Panc1 (cell line): ENCODE results near the gene ATP8B3. TPM values are rescaled to one million over a fixed set of nuclear protein-coding genes. Genes with fewer than 3 reads are reported as not detected.

Experiments
- ATAC-seq: fragments of 200-7000 bp; cut with Tn5 transposase; 2 replicates; pipeline ENCODE4 v1.9.1; 2020; ENCODE audit warnings: mild to moderate bottlenecking, moderate library complexity
- BruUV-seq: library from RNA; stranded (reverse); fragments of 400-500 nt; replicated peaks from 2 replicates; lab custom pipeline; 2021; lab: Mats Ljungman, UMichigan
- CTCF ChIA-PET: fragments of 300-600 bp; sonication (Branson Sonifier 250); formaldehyde crosslinking; loops from one replicate; lab custom pipeline; 2022; ENCODE audit warnings: antibody characterized with exemption; lab: Charles Lee
- POLR2A ChIA-PET: fragments of 300-600 bp; sonication (Branson Sonifier 250); formaldehyde crosslinking; loops from one replicate; lab custom pipeline; 2022; ENCODE audit warnings: antibody characterized with exemption; lab: Charles Lee
- DNase-seq: peaks from one replicate; pipeline ENCODE4 v3.0.0-alpha.2; 2010; ENCODE audit warnings: low read depth, low spot score
- H3K27ac ChIP-seq: 2 replicates; pipeline ENCODE4 v1.5.1; 2011; ENCODE audit warnings: mild to moderate bottlenecking, low read length, inconsistent platforms
- H3K27me3 ChIP-seq: fragments of 200-500 bp; sonication (Bioruptor generic); 2 replicates; pipeline ENCODE4 v1.6.0; 2014; ENCODE audit warnings: low read length, inconsistent platforms; ENCODE audit not compliant: control insufficient read depth, insufficient read depth
- H3K36me3 ChIP-seq: fragments of 200-500 bp; sonication (Bioruptor generic); 2 replicates; pipeline ENCODE4 v1.5.1; 2014; ENCODE audit warnings: inconsistent platforms, mild to moderate bottlenecking, low read length, moderate library complexity; ENCODE audit not compliant: control insufficient read depth, insufficient read depth
- H3K4me1 ChIP-seq: 2 replicates; pipeline ENCODE4 v1.5.1; 2011; ENCODE audit warnings: inconsistent platforms, mild to moderate bottlenecking, low read length, moderate library complexity; ENCODE audit not compliant: control insufficient read depth, insufficient read depth
- H3K4me3 ChIP-seq, 2 experiments: 2 replicates each; pipeline ENCODE4 v1.5.1; 2011 to 2012; ENCODE audit warnings: low read depth in 2 of 2, low read length in 2 of 2, mild to moderate bottlenecking in 2 of 2, inconsistent platforms in 1 of 2, moderate library complexity in 1 of 2
- H3K9me3 ChIP-seq: fragments of 200-500 bp; sonication (Bioruptor generic); 2 replicates; pipeline ENCODE4 v1.5.1; 2014; ENCODE audit warnings: low read depth, mild to moderate bottlenecking, inconsistent platforms, low read length, moderate library complexity; ENCODE audit not compliant: control insufficient read depth, insufficient read depth
- POLR2AphosphoS5 ChIP-seq: IDR thresholded peaks from 2 replicates; pipeline ENCODE4 v1.6.1; 2012; ENCODE audit warnings: mild to moderate bottlenecking, low read depth, low read length, moderate library complexity
- SIN3A ChIP-seq: IDR thresholded peaks from 2 replicates; pipeline ENCODE4 v1.6.1; 2012; ENCODE audit warnings: low read depth, mild to moderate bottlenecking, low read length, moderate library complexity, borderline replicate concordance; ENCODE audit not compliant: insufficient read depth
- TCF7L2 ChIP-seq: IDR thresholded peaks from 2 replicates; pipeline ENCODE4 v1.6.1; 2011; ENCODE audit warnings: mild to moderate bottlenecking, low read depth, low read length, inconsistent platforms
- in situ Hi-C: cut with HindIII; loops from 2 replicates; pipeline ENCODE4 v1.10.0; 2016; ENCODE audit warnings: low sequenced_read_pairs, low pct_unique_long_range_greater_than_20kb
- intact Hi-C: fragments of 100-400 bp; cut with micrococcal nuclease; formaldehyde crosslinking; loops from one replicate; pipeline ENCODE4 v1.10.0; 2022; ENCODE audit not compliant: unreplicated experiment
- total RNA-seq: library from RNA; stranded (reverse); gene quantifications from one replicate; pipeline ENCODE4 v1.2.1, GENCODE V29; 2021; ENCODE audit not compliant: unreplicated experiment
- TF ChIP-seq, protein P1 (sequence below), 2 experiments: IDR thresholded peaks; 2 replicates each; pipeline ENCODE4 v1.6.1; 2011 to 2012; ENCODE audit warnings: low read depth in 2 of 2, control low read depth in 1 of 2, low read length in 1 of 2, mild to moderate bottlenecking in 1 of 2, moderate library complexity in 1 of 2; ENCODE audit not compliant: insufficient read depth in 1 of 2
- TF ChIP-seq, protein P2 (sequence below): fragments of 450-650 bp; IDR thresholded peaks from 2 replicates; pipeline ENCODE4 v1.5.1; 2017; ENCODE audit warnings: mild to moderate bottlenecking

Gene ATP8B3
- total RNA-seq, 1 experiment from 2014 or later = 67.7 TPM

DNA sequence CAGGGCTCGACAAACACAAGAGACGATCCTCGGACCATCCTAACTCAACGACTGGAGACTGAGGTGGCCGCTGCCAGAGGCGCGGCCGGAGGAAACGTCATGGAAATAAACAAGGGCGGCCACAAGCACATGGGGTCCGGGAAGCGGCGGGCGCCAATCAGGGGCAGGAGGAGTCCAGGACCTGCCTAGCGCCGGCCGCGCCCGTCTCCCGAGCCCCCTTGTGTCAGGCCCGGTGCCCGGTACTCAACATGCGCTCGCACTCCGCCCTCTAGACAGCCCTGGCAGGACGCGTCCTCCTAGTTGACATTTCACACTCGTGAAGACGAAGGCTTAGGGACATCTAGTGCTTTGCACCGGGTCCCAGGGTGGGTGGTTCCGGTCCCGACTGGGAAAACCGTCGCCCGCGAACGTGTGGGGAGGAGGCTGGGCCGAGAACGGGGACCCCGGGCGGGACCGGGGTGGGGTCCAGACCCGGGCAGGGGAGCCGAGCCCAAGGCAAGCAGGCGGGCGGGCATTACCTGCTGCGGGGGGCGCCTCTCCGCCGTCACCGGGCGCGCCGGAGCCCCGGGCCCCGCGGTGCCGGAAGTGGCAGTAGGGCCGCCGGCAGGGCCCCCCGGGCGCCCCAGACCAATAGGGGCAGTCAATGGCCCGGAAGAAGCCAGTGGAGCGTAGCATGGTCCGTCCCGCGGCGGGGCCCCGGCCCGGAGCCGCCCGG is 35.8 kb upstream of the ATP8B3 start:
- TF ChIP-seq TCF7L2 (no peak), POLR2AphosphoS5 (no peak), SIN3A (0 out of 2 replicates have a peak, but pooled peaks have one; percentile 21)
- intact Hi-C loops = no loop called here
- peaks cover 6% of the 10 kb centered on the region; the same call in 1 of the 2 replicates for H3K36me3 ChIP-seq
- CTCF ChIA-PET = no interaction called here
- H3K27me3 ChIP-seq = no peaks in the 10 kb centered on the region
- POLR2A ChIA-PET = no interaction called here
- DNase-seq = no peak
- H3K27ac ChIP-seq = peak overlapping the region; percentile 90
- in situ Hi-C loops = no loop called here
- no TSS peak for BruUV-seq
- peak overlapping the region; percentile 80 to 84 for H3K4me3 ChIP-seq
- peaks cover 35% of the 10 kb centered on the region for H3K4me1 ChIP-seq
- ATAC-seq = peak; percentile 39
- no peaks in the 10 kb centered on the region for H3K9me3 ChIP-seq

DNA sequence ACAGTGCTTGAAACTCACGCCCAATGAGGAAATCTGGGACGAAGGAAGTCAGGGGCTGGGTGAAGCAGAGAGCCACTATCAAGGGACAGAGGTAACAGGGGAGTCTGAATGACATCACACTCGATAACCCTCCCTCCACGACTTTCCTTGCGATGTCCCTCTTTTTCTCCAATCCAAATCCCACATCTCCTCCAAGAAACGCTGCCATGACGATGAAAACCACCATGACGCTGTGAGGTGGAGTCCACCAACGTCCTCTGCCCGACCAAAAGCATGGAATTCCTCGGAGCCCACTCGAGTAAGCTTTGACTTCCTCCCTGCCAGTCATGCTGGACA is 35.2 kb upstream of the ATP8B3 start:
- Histone ChIP-seq H3K27me3 (no peaks in the 10 kb centered on the region), H3K9me3 (no peaks in the 10 kb centered on the region), H3K36me3 (peaks cover 6% of the 10 kb centered on the region; the same call in 1 of the 2 replicates), H3K4me1 (peaks cover 34% of the 10 kb centered on the region), H3K27ac (peak overlapping the region; percentile 90), H3K4me3 (peak overlapping the region; percentile 80 to 84)
- ATAC-seq = no peak
- DNase-seq = no peak
- CTCF ChIA-PET = no interaction called here
- POLR2A ChIA-PET = no interaction called here
- intact Hi-C loops (no loop called here), in situ Hi-C loops (no loop called here)
- BruUV-seq = no TSS peak
- TF ChIP-seq, protein P1, sequence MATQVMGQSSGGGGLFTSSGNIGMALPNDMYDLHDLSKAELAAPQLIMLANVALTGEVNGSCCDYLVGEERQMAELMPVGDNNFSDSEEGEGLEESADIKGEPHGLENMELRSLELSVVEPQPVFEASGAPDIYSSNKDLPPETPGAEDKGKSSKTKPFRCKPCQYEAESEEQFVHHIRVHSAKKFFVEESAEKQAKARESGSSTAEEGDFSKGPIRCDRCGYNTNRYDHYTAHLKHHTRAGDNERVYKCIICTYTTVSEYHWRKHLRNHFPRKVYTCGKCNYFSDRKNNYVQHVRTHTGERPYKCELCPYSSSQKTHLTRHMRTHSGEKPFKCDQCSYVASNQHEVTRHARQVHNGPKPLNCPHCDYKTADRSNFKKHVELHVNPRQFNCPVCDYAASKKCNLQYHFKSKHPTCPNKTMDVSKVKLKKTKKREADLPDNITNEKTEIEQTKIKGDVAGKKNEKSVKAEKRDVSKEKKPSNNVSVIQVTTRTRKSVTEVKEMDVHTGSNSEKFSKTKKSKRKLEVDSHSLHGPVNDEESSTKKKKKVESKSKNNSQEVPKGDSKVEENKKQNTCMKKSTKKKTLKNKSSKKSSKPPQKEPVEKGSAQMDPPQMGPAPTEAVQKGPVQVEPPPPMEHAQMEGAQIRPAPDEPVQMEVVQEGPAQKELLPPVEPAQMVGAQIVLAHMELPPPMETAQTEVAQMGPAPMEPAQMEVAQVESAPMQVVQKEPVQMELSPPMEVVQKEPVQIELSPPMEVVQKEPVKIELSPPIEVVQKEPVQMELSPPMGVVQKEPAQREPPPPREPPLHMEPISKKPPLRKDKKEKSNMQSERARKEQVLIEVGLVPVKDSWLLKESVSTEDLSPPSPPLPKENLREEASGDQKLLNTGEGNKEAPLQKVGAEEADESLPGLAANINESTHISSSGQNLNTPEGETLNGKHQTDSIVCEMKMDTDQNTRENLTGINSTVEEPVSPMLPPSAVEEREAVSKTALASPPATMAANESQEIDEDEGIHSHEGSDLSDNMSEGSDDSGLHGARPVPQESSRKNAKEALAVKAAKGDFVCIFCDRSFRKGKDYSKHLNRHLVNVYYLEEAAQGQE (IDR thresholded peaks at IDR 0.05; ENCODE audit: insufficient read depth in 1 of 2, low read depth in 2 of 2, low read length in 1 of 2) = no peak
- 0 out of 2 replicates have a peak, but pooled peaks have one; percentile 9 for TF ChIP-seq SIN3A
- TF ChIP-seq TCF7L2 = no peak
- TF ChIP-seq, protein P2, sequence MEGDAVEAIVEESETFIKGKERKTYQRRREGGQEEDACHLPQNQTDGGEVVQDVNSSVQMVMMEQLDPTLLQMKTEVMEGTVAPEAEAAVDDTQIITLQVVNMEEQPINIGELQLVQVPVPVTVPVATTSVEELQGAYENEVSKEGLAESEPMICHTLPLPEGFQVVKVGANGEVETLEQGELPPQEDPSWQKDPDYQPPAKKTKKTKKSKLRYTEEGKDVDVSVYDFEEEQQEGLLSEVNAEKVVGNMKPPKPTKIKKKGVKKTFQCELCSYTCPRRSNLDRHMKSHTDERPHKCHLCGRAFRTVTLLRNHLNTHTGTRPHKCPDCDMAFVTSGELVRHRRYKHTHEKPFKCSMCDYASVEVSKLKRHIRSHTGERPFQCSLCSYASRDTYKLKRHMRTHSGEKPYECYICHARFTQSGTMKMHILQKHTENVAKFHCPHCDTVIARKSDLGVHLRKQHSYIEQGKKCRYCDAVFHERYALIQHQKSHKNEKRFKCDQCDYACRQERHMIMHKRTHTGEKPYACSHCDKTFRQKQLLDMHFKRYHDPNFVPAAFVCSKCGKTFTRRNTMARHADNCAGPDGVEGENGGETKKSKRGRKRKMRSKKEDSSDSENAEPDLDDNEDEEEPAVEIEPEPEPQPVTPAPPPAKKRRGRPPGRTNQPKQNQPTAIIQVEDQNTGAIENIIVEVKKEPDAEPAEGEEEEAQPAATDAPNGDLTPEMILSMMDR = no peak
- TF ChIP-seq POLR2AphosphoS5 = no peak
